Measurements from ENCODE around the gene PRKAG3.
"Not testable (repeated sequence)": the region's sequence is repeated elsewhere in the genome, so short reads cannot be mapped to it uniquely, and the experiment has no call there.

PRKAG3 gene

DNA sequence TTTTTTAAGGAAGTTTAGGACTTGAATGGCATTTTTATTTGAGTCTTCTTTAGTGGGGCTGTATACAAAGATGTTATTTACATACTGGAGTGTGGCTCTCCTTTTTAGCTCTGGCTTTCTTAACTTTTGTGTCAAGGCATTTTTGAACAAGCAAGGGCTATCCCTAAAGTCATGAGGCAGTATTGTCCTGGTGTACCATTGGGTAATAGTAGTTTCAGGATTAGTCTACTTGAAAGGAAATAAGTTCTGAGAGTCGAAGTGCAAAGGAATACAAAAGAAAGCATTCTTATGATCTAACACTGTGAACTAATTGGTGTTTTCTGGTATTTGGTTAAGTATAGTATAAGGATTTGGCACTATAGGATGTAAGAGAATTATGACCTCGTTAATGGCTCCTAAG is 51.6 kb downstream of the PRKAG3 start:
- no peak for DNase-seq

DNA sequence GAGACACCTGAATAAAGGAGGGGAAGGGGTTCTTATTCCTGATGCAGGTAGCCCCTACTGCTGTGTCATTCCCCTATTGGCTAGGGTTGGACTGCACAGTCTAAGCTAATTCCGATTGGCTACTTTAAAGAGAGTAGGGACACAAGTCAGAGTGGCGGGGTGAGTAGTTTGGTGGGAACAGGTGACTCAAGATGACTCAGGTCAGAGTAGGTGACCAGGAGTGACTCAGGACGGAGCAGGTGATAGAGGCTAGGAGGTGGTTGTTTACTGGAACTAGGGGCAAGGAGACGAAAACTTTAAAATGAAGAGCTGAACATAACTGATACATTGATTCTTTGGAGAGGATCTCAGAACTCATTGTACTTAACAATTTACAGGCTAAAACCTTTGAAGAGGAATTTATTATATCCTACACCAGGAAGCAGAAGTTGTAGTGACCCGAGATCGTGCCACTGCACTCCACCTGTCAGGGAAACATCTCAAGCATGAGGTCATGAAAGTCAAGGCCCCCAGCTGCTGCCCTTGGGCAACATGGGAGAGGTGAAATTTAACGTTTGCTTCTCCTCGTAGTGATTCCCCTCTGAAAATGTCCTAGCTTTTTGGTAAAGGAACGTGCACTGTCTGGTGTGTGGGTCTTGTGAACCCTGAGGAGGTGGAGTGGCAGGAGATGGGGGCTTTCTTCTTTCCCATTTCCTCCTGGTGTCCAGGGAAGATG is 54.2 kb downstream of the PRKAG3 start:
- no peak for DNase-seq

DNA sequence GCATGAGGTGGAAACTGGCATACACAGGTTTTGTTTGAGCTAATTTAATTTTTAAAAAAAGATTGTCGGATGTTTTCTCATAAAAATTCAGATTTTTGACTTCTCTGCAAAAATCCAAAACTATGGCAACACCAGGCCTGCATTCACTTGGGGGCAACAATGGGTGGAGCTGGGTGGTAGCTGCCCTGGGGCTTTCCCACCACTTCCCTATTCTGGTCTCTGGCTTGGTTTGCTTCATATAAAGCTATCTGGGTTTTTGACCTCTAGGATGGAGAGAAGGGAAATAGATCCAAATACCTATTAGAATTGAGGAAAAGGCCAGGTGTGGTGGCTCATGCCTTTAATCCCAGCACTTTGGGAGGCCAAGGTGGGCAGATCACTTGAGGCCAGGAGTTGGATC is 55.1 kb downstream of the PRKAG3 start:
- no peak for DNase-seq

DNA sequence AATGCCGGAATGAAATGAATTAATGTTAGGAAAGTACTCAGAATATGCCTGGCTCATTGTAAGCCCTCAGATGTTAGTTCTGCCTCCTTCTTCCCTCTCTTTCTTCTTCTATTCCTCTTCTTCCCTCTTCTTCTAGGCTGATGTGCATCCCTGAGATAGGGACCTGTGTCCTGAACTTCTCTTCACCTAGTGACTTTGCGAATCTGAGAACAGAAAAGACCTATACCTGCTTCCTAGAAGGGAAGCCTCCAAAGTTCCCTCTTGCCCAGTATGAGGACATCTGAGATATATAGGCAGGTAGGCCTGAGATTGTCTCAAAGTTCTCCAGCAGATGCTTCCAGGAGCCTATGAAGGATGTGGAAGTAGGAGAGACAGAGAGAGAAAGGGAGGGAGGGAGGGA is 57.7 kb downstream of the PRKAG3 start:
- no peak for DNase-seq

DNA sequence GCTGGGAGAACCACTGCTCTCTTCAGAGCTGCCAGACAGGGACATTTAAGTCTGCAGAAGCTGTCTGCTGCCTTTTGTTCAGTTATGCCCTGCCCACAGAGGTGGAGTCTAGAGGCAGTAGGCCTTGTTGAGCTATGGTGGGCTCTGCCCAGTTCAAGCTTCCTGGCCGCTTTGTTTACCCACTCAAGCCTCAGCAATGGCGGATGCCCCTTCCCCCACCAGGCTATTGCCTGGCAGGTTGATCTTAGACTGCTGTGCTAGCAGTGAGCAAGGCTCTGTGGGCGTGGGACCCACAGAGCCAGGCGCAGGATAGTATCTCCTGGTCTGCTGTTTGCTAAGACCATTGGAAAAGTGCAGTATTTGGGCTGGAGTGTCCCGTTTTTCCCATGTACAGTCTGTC is 58.8 kb downstream of the PRKAG3 start:
- DNase-seq, result not testable (repeated sequence)
